Measurements from ENCODE around the gene PNPO. TPM values are rescaled to one million over a fixed set of nuclear protein-coding genes. Genes with fewer than 3 reads are reported as not detected.
A peak's percentile ranks its signal among the peaks of the same experiment; 100 is the strongest.

Gene PNPO
- total and polyA plus RNA-seq, 2 of the 13 experiments (the other 11 are each of a cell fraction or from before 2014, with no cell fraction given), result 47.9 to 63.3 TPM

- TF ChIP-seq PRDM15 (CRISPR knock-in tag; IDR thresholded peaks at IDR 0.05) (0 out of 2 replicates have a peak, but pooled peaks have one; percentile 50), ISX (CRISPR knock-in tag; conservative IDR thresholded peaks at IDR 0.05) (peak; percentile 81; the same call in 1 of the 2 replicates), ZNF496 (CRISPR knock-in tag; IDR thresholded peaks at IDR 0.05; ENCODE audit: insufficient replicate concordance) (no peak), KLF6 (CRISPR knock-in tag; IDR thresholded peaks at IDR 0.05) (0 out of 2 replicates have a peak, but pooled peaks have one; percentile 22), AHR (CRISPR knock-in tag; IDR thresholded peaks at IDR 0.05) (peak; percentile 63; the same call in 1 of the 2 replicates), SOX5 (CRISPR knock-in tag; IDR thresholded peaks at IDR 0.05; ENCODE audit: borderline replicate concordance) (no peak), ZNF205 (CRISPR knock-in tag; IDR thresholded peaks at IDR 0.05) (peak; percentile 19; the same call in 1 of the 2 replicates), SNAI1 (CRISPR knock-in tag; IDR thresholded peaks at IDR 0.05; ENCODE audit: borderline replicate concordance) (no peak; the same call in 1 of the 2 replicates), ZSCAN30 (CRISPR knock-in tag; IDR thresholded peaks at IDR 0.05) (no peak), NFE2L1 (CRISPR knock-in tag; IDR thresholded peaks at IDR 0.05; ENCODE audit: borderline replicate concordance) (no peak), CCAR2 (optimal IDR thresholded peaks at IDR 0.05; ENCODE audit: low read depth, low read length) (no peak), ESRRA (CRISPR knock-in tag; IDR thresholded peaks at IDR 0.05; ENCODE audit: low read depth) (no peak), ZNF234 (CRISPR knock-in tag; conservative IDR thresholded peaks at IDR 0.05) (no peak), ERF (CRISPR knock-in tag; IDR thresholded peaks at IDR 0.05) (no peak; the same call in 1 of the 2 replicates), ZBTB21 (CRISPR knock-in tag; IDR thresholded peaks at IDR 0.05) (no peak), MTA3 (CRISPR knock-in tag; IDR thresholded peaks at IDR 0.05) (no peak), ZNF432 (CRISPR knock-in tag; IDR thresholded peaks at IDR 0.05; ENCODE audit: borderline replicate concordance) (no peak), SP2 (CRISPR knock-in tag; IDR thresholded peaks at IDR 0.05) (peak; percentile 95), TCF7L2 (IDR thresholded peaks at IDR 0.05; ENCODE audit: low read depth, low read length) (no peak), CERS6 (CRISPR knock-in tag; IDR thresholded peaks at IDR 0.05) (no peak)
- TF ChIP-seq, protein P1, sequence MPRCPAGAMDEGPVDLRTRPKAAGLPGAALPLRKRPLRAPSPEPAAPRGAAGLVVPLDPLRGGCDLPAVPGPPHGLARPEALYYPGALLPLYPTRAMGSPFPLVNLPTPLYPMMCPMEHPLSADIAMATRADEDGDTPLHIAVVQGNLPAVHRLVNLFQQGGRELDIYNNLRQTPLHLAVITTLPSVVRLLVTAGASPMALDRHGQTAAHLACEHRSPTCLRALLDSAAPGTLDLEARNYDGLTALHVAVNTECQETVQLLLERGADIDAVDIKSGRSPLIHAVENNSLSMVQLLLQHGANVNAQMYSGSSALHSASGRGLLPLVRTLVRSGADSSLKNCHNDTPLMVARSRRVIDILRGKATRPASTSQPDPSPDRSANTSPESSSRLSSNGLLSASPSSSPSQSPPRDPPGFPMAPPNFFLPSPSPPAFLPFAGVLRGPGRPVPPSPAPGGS (CRISPR knock-in tag; IDR thresholded peaks at IDR 0.05), result no peak
- TF ChIP-seq, protein P2, sequence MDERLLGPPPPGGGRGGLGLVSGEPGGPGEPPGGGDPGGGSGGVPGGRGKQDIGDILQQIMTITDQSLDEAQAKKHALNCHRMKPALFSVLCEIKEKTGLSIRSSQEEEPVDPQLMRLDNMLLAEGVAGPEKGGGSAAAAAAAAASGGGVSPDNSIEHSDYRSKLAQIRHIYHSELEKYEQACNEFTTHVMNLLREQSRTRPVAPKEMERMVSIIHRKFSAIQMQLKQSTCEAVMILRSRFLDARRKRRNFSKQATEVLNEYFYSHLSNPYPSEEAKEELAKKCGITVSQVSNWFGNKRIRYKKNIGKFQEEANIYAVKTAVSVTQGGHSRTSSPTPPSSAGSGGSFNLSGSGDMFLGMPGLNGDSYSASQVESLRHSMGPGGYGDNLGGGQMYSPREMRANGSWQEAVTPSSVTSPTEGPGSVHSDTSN (CRISPR knock-in tag; IDR thresholded peaks at IDR 0.05), result peak; percentile 100
These were observed 45.3 kb upstream of the PNPO start, which contains the start of gene SP2 (continued) for GRCh38 chr17:47895856-47896671.
